ENCODE results near the gene MPV17. TPM values are rescaled to one million over a fixed set of nuclear protein-coding genes. Genes with fewer than 3 reads are reported as not detected.

The MPV17 gene
- total and polyA plus RNA-seq, 2 of the 13 experiments (the other 11 are each of a cell fraction or from before 2014, with no cell fraction given), result 48.9 to 129 TPM

- TF ChIP-seq, protein P1, sequence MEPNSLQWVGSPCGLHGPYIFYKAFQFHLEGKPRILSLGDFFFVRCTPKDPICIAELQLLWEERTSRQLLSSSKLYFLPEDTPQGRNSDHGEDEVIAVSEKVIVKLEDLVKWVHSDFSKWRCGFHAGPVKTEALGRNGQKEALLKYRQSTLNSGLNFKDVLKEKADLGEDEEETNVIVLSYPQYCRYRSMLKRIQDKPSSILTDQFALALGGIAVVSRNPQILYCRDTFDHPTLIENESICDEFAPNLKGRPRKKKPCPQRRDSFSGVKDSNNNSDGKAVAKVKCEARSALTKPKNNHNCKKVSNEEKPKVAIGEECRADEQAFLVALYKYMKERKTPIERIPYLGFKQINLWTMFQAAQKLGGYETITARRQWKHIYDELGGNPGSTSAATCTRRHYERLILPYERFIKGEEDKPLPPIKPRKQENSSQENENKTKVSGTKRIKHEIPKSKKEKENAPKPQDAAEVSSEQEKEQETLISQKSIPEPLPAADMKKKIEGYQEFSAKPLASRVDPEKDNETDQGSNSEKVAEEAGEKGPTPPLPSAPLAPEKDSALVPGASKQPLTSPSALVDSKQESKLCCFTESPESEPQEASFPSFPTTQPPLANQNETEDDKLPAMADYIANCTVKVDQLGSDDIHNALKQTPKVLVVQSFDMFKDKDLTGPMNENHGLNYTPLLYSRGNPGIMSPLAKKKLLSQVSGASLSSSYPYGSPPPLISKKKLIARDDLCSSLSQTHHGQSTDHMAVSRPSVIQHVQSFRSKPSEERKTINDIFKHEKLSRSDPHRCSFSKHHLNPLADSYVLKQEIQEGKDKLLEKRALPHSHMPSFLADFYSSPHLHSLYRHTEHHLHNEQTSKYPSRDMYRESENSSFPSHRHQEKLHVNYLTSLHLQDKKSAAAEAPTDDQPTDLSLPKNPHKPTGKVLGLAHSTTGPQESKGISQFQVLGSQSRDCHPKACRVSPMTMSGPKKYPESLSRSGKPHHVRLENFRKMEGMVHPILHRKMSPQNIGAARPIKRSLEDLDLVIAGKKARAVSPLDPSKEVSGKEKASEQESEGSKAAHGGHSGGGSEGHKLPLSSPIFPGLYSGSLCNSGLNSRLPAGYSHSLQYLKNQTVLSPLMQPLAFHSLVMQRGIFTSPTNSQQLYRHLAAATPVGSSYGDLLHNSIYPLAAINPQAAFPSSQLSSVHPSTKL (CRISPR knock-in tag; IDR thresholded peaks at IDR 0.05), result no peak
- TF ChIP-seq DMTF1 (CRISPR knock-in tag; IDR thresholded peaks at IDR 0.05), result no peak
- TF ChIP-seq, protein P2, sequence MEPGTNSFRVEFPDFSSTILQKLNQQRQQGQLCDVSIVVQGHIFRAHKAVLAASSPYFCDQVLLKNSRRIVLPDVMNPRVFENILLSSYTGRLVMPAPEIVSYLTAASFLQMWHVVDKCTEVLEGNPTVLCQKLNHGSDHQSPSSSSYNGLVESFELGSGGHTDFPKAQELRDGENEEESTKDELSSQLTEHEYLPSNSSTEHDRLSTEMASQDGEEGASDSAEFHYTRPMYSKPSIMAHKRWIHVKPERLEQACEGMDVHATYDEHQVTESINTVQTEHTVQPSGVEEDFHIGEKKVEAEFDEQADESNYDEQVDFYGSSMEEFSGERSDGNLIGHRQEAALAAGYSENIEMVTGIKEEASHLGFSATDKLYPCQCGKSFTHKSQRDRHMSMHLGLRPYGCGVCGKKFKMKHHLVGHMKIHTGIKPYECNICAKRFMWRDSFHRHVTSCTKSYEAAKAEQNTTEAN (CRISPR knock-in tag; conservative IDR thresholded peaks at IDR 0.05), result no peak
- TF ChIP-seq, protein P3, sequence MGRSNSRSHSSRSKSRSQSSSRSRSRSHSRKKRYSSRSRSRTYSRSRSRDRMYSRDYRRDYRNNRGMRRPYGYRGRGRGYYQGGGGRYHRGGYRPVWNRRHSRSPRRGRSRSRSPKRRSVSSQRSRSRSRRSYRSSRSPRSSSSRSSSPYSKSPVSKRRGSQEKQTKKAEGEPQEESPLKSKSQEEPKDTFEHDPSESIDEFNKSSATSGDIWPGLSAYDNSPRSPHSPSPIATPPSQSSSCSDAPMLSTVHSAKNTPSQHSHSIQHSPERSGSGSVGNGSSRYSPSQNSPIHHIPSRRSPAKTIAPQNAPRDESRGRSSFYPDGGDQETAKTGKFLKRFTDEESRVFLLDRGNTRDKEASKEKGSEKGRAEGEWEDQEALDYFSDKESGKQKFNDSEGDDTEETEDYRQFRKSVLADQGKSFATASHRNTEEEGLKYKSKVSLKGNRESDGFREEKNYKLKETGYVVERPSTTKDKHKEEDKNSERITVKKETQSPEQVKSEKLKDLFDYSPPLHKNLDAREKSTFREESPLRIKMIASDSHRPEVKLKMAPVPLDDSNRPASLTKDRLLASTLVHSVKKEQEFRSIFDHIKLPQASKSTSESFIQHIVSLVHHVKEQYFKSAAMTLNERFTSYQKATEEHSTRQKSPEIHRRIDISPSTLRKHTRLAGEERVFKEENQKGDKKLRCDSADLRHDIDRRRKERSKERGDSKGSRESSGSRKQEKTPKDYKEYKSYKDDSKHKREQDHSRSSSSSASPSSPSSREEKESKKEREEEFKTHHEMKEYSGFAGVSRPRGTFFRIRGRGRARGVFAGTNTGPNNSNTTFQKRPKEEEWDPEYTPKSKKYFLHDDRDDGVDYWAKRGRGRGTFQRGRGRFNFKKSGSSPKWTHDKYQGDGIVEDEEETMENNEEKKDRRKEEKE (IDR thresholded peaks at IDR 0.05), result no peak
- no peak for TF ChIP-seq MLLT10 (CRISPR knock-in tag; IDR thresholded peaks at IDR 0.05)
- no peak for TF ChIP-seq ZSCAN20 (CRISPR knock-in tag; IDR thresholded peaks at IDR 0.05; ENCODE audit: borderline replicate concordance)
- peak; percentile 40; the same call in 1 of the 2 replicates for TF ChIP-seq FOXA3 (CRISPR knock-in tag; IDR thresholded peaks at IDR 0.05)
- TF ChIP-seq CCDC6 (CRISPR knock-in tag; IDR thresholded peaks at IDR 0.05), result no peak
- TF ChIP-seq, protein P4, sequence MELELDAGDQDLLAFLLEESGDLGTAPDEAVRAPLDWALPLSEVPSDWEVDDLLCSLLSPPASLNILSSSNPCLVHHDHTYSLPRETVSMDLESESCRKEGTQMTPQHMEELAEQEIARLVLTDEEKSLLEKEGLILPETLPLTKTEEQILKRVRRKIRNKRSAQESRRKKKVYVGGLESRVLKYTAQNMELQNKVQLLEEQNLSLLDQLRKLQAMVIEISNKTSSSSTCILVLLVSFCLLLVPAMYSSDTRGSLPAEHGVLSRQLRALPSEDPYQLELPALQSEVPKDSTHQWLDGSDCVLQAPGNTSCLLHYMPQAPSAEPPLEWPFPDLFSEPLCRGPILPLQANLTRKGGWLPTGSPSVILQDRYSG (CRISPR knock-in tag; IDR thresholded peaks at IDR 0.05), result no peak
- TF ChIP-seq POLR2A (IDR thresholded peaks at IDR 0.05; ENCODE audit: insufficient read depth in 1 of 2, low read depth in 2 of 2, low read length in 2 of 2), result peak in 1 of 2 experiments; percentile 42; a peak in 1 of 4 replicates
- no peak for TF ChIP-seq FOXP1 (IDR thresholded peaks at IDR 0.05)
- peak; percentile 10; the same call in 1 of the 2 replicates for TF ChIP-seq FOXP1 (CRISPR knock-in tag; IDR thresholded peaks at IDR 0.05)
- peak; percentile 72 for TF ChIP-seq ATF7 (IDR thresholded peaks at IDR 0.05)
- TF ChIP-seq ATF7 (CRISPR knock-in tag; IDR thresholded peaks at IDR 0.05), result no peak
- TF ChIP-seq, protein P5, sequence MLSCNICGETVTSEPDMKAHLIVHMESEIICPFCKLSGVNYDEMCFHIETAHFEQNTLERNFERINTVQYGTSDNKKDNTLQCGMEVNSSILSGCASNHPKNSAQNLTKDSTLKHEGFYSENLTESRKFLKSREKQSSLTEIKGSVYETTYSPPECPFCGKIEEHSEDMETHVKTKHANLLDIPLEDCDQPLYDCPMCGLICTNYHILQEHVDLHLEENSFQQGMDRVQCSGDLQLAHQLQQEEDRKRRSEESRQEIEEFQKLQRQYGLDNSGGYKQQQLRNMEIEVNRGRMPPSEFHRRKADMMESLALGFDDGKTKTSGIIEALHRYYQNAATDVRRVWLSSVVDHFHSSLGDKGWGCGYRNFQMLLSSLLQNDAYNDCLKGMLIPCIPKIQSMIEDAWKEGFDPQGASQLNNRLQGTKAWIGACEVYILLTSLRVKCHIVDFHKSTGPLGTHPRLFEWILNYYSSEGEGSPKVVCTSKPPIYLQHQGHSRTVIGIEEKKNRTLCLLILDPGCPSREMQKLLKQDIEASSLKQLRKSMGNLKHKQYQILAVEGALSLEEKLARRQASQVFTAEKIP (CRISPR knock-in tag; IDR thresholded peaks at IDR 0.05; ENCODE audit: borderline replicate concordance), result no peak
- TF ChIP-seq ZNF33B (CRISPR knock-in tag; IDR thresholded peaks at IDR 0.05), result no peak
These were observed 19.5 kb downstream of the MPV17 start (continued) for GRCh38 chr2:27303093-27304025.

Measured in HepG2 (cell line).